ENCODE measurements around the gene CKLF.
A peak's percentile ranks its signal among the peaks of the same experiment; 100 is the strongest.

The CKLF gene

DNA sequence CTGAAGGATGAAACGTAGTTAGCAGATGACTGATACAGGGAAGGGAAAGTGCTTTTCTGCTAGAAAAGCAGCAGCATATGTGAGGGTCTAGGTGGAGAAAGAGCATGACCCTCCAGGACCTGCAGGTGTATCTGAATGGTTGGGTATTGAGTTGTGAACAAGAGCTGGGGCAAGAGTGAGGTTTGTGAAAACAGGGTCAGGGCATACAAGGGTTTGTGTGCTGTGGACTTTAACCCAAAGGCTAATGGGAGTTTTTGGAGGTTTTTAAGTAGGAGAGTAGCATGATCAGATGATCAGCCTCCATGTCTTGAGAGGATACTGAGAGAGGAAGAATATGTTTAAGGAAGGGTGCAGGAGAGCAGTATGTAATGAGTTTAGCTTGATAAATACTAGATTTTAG is 7.7 kb downstream of the CKLF start:
- Histone ChIP-seq H3K9me3 (ENCODE audit: low read length) (no peaks in the 10 kb centered on the region), H3K9me2 (ENCODE audit: low read depth, low read length) (no peaks in the 10 kb centered on the region), H3K9ac (ENCODE audit: low read length) (no peak overlapping the region), H3F3A (ENCODE audit: insufficient read depth, low read length) (no peaks in the 10 kb centered on the region), H3K27ac (ENCODE audit: low read depth, low read length, poor library complexity, severe bottlenecking) (no peak overlapping the region), H3K4me2 (ENCODE audit: low read length) (no peak overlapping the region), H3K79me2 (ENCODE audit: insufficient read depth, low read length) (peaks cover 6% of the 10 kb centered on the region), H3K4me1 (ENCODE audit: insufficient read depth, low read length, severe bottlenecking) (peaks cover 10% of the 10 kb centered on the region), H3K27me3 (ENCODE audit: insufficient read depth, low read length) (no peaks in the 10 kb centered on the region), H2AFZ (ENCODE audit: low read length) (no peak overlapping the region), H3K4me3 (ENCODE audit: low read depth, low read length, poor library complexity, severe bottlenecking) (no peak overlapping the region), H4K20me1 (ENCODE audit: insufficient read depth, low read length) (no peaks in the 10 kb centered on the region), H3K36me3 (ENCODE audit: insufficient read depth, low read length) (peaks cover 75% of the 10 kb centered on the region)
- TF ChIP-seq, protein P1, sequence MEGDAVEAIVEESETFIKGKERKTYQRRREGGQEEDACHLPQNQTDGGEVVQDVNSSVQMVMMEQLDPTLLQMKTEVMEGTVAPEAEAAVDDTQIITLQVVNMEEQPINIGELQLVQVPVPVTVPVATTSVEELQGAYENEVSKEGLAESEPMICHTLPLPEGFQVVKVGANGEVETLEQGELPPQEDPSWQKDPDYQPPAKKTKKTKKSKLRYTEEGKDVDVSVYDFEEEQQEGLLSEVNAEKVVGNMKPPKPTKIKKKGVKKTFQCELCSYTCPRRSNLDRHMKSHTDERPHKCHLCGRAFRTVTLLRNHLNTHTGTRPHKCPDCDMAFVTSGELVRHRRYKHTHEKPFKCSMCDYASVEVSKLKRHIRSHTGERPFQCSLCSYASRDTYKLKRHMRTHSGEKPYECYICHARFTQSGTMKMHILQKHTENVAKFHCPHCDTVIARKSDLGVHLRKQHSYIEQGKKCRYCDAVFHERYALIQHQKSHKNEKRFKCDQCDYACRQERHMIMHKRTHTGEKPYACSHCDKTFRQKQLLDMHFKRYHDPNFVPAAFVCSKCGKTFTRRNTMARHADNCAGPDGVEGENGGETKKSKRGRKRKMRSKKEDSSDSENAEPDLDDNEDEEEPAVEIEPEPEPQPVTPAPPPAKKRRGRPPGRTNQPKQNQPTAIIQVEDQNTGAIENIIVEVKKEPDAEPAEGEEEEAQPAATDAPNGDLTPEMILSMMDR (IDR thresholded peaks at IDR 0.05; ENCODE audit: low read length) = no peak
- TF ChIP-seq EZH2 (IDR thresholded peaks at IDR 0.05; ENCODE audit: borderline replicate concordance, low read length) = no peak

DNA sequence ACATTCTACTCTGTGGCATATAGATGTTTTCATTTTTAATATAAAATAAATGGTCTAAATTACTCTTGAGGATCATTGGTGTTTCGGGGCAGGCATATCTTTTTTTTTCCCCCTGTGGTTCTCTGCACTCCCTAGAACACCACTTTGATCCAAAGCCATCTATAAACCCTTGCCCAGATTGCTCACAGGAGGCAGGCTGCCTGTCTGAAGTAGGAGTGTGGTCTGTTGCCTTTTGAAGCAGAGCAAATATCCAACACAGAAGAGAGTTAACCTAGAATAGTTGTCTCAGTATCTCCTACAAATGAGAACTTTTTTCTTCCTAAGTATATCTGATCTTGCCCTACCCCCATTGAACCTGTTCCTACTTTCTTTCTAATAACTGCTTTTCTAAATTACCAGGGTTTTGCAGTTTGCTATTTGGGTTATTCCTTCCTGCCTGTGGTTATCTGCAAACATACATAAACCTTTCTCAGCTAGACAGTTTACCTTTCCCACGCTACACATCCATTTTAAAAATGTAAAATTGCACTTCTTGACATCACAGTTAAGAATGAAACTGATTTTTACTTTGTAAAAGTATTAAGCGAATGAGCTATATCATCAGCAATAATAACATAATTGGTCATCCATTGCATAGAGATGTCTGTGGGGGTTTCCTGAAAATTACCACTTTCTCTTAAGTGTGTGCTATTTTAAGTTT is 9.2 kb downstream of the CKLF start:
- no peaks in the 10 kb centered on the region for H3K9me2 ChIP-seq (ENCODE audit: low read depth, low read length)
- TF ChIP-seq, protein P1 (IDR thresholded peaks at IDR 0.05; ENCODE audit: low read length) = no peak
- no peak for TF ChIP-seq EZH2 (IDR thresholded peaks at IDR 0.05; ENCODE audit: borderline replicate concordance, low read length)
- no peaks in the 10 kb centered on the region for H3K4me1 ChIP-seq (ENCODE audit: insufficient read depth, low read length, severe bottlenecking)
- no peaks in the 10 kb centered on the region; the same call in 1 of the 2 replicates for H3K79me2 ChIP-seq (ENCODE audit: insufficient read depth, low read length)
- no peak overlapping the region for H3K27ac ChIP-seq (ENCODE audit: low read depth, low read length, poor library complexity, severe bottlenecking)
- no peaks in the 10 kb centered on the region for H3K27me3 ChIP-seq (ENCODE audit: insufficient read depth, low read length)
- H4K20me1 ChIP-seq (ENCODE audit: insufficient read depth, low read length) = no peaks in the 10 kb centered on the region
- H3K9ac ChIP-seq (ENCODE audit: low read length) = no peak overlapping the region
- H3F3A ChIP-seq (ENCODE audit: insufficient read depth, low read length) = no peaks in the 10 kb centered on the region
- peaks cover 85% of the 10 kb centered on the region for H3K36me3 ChIP-seq (ENCODE audit: insufficient read depth, low read length)
- H3K4me3 ChIP-seq (ENCODE audit: low read depth, low read length, poor library complexity, severe bottlenecking) = no peak overlapping the region
- H3K4me2 ChIP-seq (ENCODE audit: low read length) = no peak overlapping the region
- no peak overlapping the region for H2AFZ ChIP-seq (ENCODE audit: low read length)
- no peaks in the 10 kb centered on the region for H3K9me3 ChIP-seq (ENCODE audit: low read length)

DNA sequence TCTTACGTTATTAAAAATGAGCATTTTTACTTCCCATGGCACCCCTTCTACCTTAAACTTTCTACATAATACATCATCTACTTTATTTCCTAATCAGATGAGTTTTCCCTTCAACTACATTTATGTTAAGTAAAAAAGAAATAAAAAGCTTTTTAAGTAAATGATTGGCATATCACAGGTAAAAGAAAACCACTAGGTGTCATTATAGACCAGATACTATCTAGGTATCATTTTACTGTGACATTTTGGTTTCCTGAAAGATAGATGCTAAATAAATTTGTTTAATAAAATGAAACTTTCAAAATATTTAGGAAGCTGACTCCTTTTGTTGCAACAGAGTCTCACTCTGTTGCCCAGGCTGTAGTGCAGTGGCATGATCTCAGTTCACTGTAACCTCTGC is 10.0 kb downstream of the CKLF start:
- Histone ChIP-seq H2AFZ (ENCODE audit: low read length) (no peak overlapping the region), H3K4me3 (ENCODE audit: low read depth, low read length, poor library complexity, severe bottlenecking) (no peak overlapping the region), H3K36me3 (ENCODE audit: insufficient read depth, low read length) (peaks cover 83% of the 10 kb centered on the region), H3K9me2 (ENCODE audit: low read depth, low read length) (no peaks in the 10 kb centered on the region), H3K9me3 (ENCODE audit: low read length) (no peaks in the 10 kb centered on the region), H4K20me1 (ENCODE audit: insufficient read depth, low read length) (no peaks in the 10 kb centered on the region), H3K79me2 (ENCODE audit: insufficient read depth, low read length) (no peaks in the 10 kb centered on the region; the same call in 1 of the 2 replicates), H3K27me3 (ENCODE audit: insufficient read depth, low read length) (no peaks in the 10 kb centered on the region), H3K4me2 (ENCODE audit: low read length) (no peak overlapping the region), H3K4me1 (ENCODE audit: insufficient read depth, low read length, severe bottlenecking) (no peaks in the 10 kb centered on the region), H3K27ac (ENCODE audit: low read depth, low read length, poor library complexity, severe bottlenecking) (no peak overlapping the region), H3F3A (ENCODE audit: insufficient read depth, low read length) (no peaks in the 10 kb centered on the region), H3K9ac (ENCODE audit: low read length) (no peak overlapping the region)
- TF ChIP-seq EZH2 (IDR thresholded peaks at IDR 0.05; ENCODE audit: borderline replicate concordance, low read length) = no peak
- TF ChIP-seq, protein P1 (IDR thresholded peaks at IDR 0.05; ENCODE audit: low read length) = peak; percentile 12; the same call in 1 of the 2 replicates
